NB4 (cell line): ENCODE results near the gene MCF2.

Experiments used
- POLR2A ChIP-seq: IDR thresholded peaks from 2 replicates; pipeline ENCODE4 v1.6.1; 2011; ENCODE audit warnings: mild to moderate bottlenecking; ENCODE audit not compliant: insufficient read length; ENCODE audit errors: extremely low read depth
- TF ChIP-seq, protein P1 (sequence below): IDR thresholded peaks from 2 replicates; pipeline ENCODE4 v1.6.1; 2011; ENCODE audit warnings: low read depth, low read length

DNA sequence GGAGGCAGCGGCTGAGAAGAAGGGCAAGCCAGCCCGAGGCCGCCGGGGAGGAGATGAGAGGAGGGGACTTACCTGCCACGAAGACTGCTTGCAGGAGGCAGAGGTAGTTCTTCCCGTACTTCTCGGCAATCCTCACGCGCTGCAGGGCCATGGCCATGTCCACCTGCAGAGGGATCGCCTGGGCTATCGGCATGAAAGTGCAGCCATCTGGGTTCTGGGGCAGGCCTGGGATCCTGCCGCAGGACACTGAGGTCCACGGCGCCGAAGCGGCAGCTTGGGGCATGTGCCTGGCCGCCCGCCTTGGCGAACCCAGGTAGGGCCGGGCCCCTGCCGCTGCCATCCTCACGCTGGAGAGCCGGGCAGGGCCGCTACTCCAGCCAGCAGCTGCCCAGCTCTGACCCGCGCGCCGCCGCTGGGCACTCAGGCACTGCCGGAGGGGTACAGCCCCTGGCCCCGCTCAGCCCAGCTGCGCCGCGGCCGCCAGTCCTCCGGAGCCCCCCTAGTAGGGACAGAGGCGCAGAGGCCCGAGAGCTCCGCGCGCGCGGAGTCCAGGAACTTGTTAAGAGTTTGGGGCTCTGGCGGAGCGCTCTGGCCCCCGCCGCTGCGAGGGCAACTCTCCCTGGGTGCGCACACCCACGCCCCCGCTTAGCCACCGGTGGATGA lies 16.0 kb downstream of the MCF2 start:
- TF ChIP-seq POLR2A: no peak
- TF ChIP-seq, protein P1, sequence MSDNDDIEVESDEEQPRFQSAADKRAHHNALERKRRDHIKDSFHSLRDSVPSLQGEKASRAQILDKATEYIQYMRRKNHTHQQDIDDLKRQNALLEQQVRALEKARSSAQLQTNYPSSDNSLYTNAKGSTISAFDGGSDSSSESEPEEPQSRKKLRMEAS: no peak
